ENCODE results near the gene FADS1.

DNA sequence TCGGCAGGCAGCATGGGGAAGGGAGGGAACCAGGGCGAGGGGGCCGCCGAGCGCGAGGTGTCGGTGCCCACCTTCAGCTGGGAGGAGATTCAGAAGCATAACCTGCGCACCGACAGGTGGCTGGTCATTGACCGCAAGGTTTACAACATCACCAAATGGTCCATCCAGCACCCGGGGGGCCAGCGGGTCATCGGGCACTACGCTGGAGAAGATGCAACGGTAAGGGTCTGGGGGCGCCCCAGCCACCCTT is 11.5 kb upstream of the FADS1 start:
- TF ChIP-seq, protein P1, sequence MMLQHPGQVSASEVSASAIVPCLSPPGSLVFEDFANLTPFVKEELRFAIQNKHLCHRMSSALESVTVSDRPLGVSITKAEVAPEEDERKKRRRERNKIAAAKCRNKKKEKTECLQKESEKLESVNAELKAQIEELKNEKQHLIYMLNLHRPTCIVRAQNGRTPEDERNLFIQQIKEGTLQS (CRISPR knock-in tag; conservative IDR thresholded peaks at IDR 0.05), result no peak
- TF ChIP-seq NR2C2 (CRISPR knock-in tag; IDR thresholded peaks at IDR 0.05) (no peak), NFYB (CRISPR knock-in tag; conservative IDR thresholded peaks at IDR 0.05; ENCODE audit: low read depth) (no peak), RELA (CRISPR knock-in tag; IDR thresholded peaks at IDR 0.05; ENCODE audit: borderline replicate concordance) (no peak), FOXJ3 (CRISPR knock-in tag; IDR thresholded peaks at IDR 0.05; ENCODE audit: borderline replicate concordance) (no peak)
- TF ChIP-seq, protein P2, sequence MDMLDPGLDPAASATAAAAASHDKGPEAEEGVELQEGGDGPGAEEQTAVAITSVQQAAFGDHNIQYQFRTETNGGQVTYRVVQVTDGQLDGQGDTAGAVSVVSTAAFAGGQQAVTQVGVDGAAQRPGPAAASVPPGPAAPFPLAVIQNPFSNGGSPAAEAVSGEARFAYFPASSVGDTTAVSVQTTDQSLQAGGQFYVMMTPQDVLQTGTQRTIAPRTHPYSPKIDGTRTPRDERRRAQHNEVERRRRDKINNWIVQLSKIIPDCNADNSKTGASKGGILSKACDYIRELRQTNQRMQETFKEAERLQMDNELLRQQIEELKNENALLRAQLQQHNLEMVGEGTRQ (CRISPR knock-in tag; IDR thresholded peaks at IDR 0.05), result no peak
- TF ChIP-seq, protein P3, sequence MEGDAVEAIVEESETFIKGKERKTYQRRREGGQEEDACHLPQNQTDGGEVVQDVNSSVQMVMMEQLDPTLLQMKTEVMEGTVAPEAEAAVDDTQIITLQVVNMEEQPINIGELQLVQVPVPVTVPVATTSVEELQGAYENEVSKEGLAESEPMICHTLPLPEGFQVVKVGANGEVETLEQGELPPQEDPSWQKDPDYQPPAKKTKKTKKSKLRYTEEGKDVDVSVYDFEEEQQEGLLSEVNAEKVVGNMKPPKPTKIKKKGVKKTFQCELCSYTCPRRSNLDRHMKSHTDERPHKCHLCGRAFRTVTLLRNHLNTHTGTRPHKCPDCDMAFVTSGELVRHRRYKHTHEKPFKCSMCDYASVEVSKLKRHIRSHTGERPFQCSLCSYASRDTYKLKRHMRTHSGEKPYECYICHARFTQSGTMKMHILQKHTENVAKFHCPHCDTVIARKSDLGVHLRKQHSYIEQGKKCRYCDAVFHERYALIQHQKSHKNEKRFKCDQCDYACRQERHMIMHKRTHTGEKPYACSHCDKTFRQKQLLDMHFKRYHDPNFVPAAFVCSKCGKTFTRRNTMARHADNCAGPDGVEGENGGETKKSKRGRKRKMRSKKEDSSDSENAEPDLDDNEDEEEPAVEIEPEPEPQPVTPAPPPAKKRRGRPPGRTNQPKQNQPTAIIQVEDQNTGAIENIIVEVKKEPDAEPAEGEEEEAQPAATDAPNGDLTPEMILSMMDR (IDR thresholded peaks at IDR 0.05), result no peak
- TF ChIP-seq, protein P4, sequence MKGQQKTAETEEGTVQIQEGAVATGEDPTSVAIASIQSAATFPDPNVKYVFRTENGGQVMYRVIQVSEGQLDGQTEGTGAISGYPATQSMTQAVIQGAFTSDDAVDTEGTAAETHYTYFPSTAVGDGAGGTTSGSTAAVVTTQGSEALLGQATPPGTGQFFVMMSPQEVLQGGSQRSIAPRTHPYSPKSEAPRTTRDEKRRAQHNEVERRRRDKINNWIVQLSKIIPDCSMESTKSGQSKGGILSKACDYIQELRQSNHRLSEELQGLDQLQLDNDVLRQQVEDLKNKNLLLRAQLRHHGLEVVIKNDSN (CRISPR knock-in tag; IDR thresholded peaks at IDR 0.05), result peak; percentile 1; the same call in 1 of the 2 replicates
- TF ChIP-seq, protein P5, sequence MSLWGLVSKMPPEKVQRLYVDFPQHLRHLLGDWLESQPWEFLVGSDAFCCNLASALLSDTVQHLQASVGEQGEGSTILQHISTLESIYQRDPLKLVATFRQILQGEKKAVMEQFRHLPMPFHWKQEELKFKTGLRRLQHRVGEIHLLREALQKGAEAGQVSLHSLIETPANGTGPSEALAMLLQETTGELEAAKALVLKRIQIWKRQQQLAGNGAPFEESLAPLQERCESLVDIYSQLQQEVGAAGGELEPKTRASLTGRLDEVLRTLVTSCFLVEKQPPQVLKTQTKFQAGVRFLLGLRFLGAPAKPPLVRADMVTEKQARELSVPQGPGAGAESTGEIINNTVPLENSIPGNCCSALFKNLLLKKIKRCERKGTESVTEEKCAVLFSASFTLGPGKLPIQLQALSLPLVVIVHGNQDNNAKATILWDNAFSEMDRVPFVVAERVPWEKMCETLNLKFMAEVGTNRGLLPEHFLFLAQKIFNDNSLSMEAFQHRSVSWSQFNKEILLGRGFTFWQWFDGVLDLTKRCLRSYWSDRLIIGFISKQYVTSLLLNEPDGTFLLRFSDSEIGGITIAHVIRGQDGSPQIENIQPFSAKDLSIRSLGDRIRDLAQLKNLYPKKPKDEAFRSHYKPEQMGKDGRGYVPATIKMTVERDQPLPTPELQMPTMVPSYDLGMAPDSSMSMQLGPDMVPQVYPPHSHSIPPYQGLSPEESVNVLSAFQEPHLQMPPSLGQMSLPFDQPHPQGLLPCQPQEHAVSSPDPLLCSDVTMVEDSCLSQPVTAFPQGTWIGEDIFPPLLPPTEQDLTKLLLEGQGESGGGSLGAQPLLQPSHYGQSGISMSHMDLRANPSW (CRISPR knock-in tag; conservative IDR thresholded peaks at IDR 0.05; ENCODE audit: low read depth), result no peak
